HG03066 (cell line): Measurements from ENCODE around the gene GABRB3.

Experiments used
- ATAC-seq: cut with Tn5 transposase; IDR thresholded peaks from one replicate; pipeline ENCODE4 v1.9.1; 2021; ENCODE audit warnings: low read depth; ENCODE audit not compliant: unreplicated experiment

The GABRB3 gene

GRCh38 chr15:26682598-26683164, 90.2 kb downstream of the GABRB3 start:
- no peak for ATAC-seq

GRCh38 chr15:26679927-26680326, 92.9 kb downstream of the GABRB3 start:
- ATAC-seq: no peak

- no peak for ATAC-seq
These were observed 96.8 kb downstream of the GABRB3 start for GRCh38 chr15:26676115-26676514.

- no peak for ATAC-seq
These were observed 98.4 kb downstream of the GABRB3 start for GRCh38 chr15:26674467-26674866.

GRCh38 chr15:26673445-26673844, 99.4 kb downstream of the GABRB3 start:
- no peak for ATAC-seq

- no peak for ATAC-seq
These were observed 102.8 kb downstream of the GABRB3 start for GRCh38 chr15:26670116-26670515.

- ATAC-seq: no peak
These were observed 105.5 kb downstream of the GABRB3 start for GRCh38 chr15:26667222-26667988.

- no peak for ATAC-seq
These were observed 106.7 kb downstream of the GABRB3 start for GRCh38 chr15:26665957-26666791.

- no peak for ATAC-seq
These were observed 110.6 kb downstream of the GABRB3 start for GRCh38 chr15:26662283-26662682.

- ATAC-seq: no peak
These were observed 111.1 kb downstream of the GABRB3 start for GRCh38 chr15:26661748-26662147.

GRCh38 chr15:26661107-26661506, 111.8 kb downstream of the GABRB3 start:
- ATAC-seq: no peak

- ATAC-seq: no peak
These were observed 112.6 kb downstream of the GABRB3 start for GRCh38 chr15:26660241-26660640.

GRCh38 chr15:26658290-26658689, 114.6 kb downstream of the GABRB3 start:
- ATAC-seq: no peak

GRCh38 chr15:26656080-26656479, 116.8 kb downstream of the GABRB3 start:
- no peak for ATAC-seq

GRCh38 chr15:26651909-26652308, 121.0 kb downstream of the GABRB3 start:
- ATAC-seq: no peak

GRCh38 chr15:26648676-26649075, 124.2 kb downstream of the GABRB3 start:
- ATAC-seq: no peak

GRCh38 chr15:26644948-26645347, 127.9 kb downstream of the GABRB3 start:
- ATAC-seq: no peak

- ATAC-seq: no peak
These were observed 131.7 kb downstream of the GABRB3 start for GRCh38 chr15:26641144-26641543.

- no peak for ATAC-seq
These were observed 132.3 kb downstream of the GABRB3 start for GRCh38 chr15:26640601-26641000.

- no peak for ATAC-seq
These were observed 132.9 kb downstream of the GABRB3 start for GRCh38 chr15:26639966-26640365.

- no peak for ATAC-seq
These were observed 137.3 kb downstream of the GABRB3 start for GRCh38 chr15:26635614-26636013.
